Uterus (tissue), 2 donors: ENCODE data around the gene SBF1.

Experiments used
- CTCF ChIP-seq, 4 experiments: fragments of 200-600 bp in 2 of 4; fragments of 450-650 bp in 2 of 4; sonication (generic) in 2 of 4; IDR thresholded peaks; one replicate each; pipeline ENCODE4 v1.5.1; 2016 to 2019; ENCODE audit warnings: antibody characterized with exemption in 4 of 4, mild to moderate bottlenecking in 2 of 4, moderate library complexity in 1 of 4
- POLR2A ChIP-seq, 2 donors: fragments of 450-650 bp; IDR thresholded peaks; one replicate each; pipeline ENCODE4 v1.6.1; 2016; ENCODE audit warnings: antibody characterized with exemption in 2 of 2, mild to moderate bottlenecking in 1 of 2, moderate library complexity in 1 of 2

- TF ChIP-seq CTCF (IDR thresholded peaks at IDR 0.05) (no peak), POLR2A (IDR thresholded peaks at IDR 0.05) (no peak)
Measured at GRCh38 chr22:50520826-50521453, 46.1 kb upstream of the SBF1 start.
